NK-92 (cell line): ENCODE measurements around the gene COA6.

ENCODE experiments used
- DNase-seq: peaks from one replicate; lab custom pipeline; 2025; ENCODE audit not compliant: unreplicated experiment; lab: John Stamatoyannopoulos, UW

COA6 gene

GRCh38 chr1:234408757-234409156, 35.5 kb downstream of the COA6 start:
- DNase-seq = no peak

GRCh38 chr1:234409328-234409727, 36.1 kb downstream of the COA6 start:
- no peak for DNase-seq

GRCh38 chr1:234412830-234413229, 39.6 kb downstream of the COA6 start:
- no peak for DNase-seq

GRCh38 chr1:234413485-234413884, 40.2 kb downstream of the COA6 start:
- DNase-seq = no peak

DNA sequence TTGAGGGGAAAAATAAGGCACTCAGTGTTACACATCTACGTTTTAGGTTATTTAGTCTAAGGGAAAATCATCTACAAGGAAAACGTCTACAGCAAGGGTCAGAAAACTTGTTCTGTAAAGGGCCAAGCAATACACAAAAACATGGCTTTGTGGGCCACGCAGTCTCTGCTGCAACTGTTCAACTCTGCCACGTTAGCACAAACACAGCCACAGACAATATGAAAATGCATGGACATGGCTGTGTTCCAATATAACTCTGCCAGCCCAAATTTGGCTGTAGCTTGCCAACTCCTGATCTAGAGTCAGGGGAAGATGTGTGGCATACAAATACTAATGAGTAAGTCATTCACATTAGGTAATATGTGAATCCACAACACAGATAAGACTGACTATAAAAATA, 40.7 kb downstream of the COA6 start:
- no peak for DNase-seq

DNA sequence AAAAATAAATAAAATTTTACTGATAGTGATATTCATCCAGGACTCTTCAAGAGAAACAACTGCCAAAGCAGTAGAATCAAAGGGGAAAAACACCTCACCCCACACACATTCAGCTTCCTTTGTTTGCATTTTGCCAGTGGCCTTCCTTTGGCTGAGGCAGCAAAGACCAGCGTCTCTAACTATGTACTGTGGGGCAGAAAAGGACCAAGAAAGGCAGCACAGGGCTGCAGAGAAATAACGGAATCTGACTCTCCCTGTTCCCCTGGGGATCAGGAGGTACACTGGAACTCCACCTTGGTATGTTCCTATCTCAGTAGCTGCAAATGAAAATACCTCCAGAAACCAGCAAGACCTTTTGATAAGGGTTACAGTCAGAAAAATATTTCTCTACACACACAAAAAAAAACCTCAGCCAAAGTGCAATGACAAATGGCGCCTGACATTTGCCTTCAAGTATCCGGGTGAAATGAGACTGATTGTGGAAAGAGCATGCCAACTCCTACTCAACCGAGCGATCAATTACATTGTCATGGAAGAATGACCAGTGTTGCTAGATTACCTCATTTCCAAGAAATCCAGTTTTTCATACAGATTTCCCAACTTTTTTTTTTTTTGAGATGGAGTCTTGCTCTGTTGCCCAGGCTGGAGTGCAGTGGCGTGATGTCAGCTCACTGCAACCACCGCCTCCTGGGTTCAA, 54.8 kb downstream of the COA6 start:
- DNase-seq = no peak

DNA sequence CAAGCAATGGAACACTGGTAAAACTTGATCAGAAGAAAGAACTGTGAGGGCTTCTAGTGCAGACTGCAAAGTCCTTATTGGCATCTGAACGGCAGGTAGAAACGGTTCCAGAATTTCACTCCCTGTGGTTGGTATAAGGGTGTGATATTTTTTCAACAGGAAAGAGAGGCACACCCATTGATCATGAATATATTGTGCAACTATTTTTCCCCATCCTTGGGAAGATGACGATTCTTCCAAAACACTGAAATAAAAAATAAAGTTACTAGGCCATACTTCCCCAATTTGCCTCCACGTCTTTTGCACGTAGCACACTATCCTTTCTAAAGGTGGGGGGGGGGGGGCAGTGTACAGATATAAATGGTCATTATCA, 56.2 kb downstream of the COA6 start:
- no peak for DNase-seq

DNA sequence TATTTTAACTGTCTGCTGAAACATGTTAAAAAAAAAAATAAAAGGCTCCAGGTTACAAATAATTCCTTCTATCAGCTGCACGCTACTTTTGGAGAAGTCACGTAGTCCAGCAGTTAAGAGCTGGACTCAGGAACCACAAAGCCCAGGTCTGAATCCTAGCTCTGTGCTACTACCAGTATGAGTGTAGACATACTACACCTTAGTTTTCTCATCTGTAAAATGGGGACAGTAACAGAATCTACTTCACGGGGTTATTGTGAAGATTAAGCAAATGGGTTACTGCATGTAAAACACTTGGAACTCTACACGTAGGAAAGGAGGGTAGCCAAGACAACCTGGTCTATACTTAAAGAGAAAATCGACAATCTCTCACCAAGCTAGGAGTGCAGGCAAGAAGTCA, 57.4 kb downstream of the COA6 start:
- DNase-seq = no peak

DNA sequence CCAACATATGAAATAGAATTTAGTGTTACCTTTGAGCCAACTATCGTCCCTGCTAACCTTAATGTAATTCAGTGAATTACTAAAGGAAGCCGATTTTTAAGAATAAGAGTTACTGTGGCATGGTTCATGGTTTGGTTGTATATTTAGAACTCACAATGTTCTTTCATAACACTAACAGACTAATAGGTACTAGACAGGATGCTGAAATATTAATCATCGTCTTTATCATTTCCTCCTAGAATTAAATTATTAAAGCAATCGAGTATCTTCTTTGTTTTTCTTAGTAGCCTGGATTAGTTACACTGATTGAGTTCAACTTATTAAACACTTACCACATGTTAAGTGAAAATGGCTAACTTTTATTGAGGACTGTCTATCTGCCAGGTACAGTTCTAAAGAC, 58.0 kb downstream of the COA6 start:
- DNase-seq = no peak

DNA sequence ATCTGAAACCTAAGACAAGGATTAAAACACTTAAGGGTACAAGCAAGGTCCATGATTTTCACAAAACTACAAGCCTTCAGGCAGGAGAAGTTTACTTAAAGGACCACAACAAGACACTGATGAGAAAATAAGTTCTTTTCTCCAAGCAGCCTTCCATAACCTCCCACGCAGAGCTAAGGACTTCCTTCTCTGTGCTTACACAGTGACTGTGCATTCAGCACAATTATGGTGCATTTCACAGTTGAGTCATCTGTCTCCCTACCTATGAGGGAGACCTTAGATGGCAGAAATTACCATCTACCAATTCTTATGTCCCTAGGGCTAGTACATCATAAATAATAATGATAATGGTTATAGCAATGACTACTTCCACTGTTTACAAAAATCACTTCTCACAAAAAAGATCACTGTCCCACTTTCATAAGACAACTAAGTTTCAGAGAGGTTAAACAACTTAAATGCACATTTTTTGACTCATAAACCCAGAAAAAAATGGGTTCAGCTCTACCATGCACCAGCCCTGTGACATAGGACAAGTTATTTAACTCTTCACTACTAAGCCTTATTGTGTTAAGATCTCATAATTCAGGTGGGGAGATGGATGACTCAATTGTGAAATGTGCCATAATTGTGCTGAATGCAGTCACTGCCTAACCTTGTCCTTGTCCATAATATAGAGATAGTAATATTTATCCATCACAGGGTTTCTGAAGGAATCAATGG, 60.5 kb downstream of the COA6 start:
- no peak for DNase-seq
